ENCODE measurements around the gene TMEM150A.

The TMEM150A gene

DNA sequence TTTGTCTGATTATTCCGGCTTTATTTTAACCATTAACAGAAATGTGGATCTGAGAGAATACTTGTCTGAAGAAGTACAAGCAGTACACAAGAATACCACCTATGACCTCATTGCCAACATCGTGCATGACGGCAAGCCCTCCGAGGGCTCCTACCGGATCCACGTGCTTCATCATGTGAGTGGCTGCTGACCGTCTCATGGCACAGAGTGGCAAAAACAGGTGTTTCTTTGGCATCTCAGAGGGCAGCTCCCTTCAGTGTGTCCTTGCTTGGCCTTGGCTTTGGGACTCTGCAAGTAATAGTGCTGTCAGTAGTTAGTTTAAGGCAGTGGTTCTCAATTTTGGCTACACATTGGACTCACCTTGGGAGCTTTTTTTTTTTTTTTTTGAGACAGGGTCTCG lies 42.4 kb upstream of the TMEM150A start:
- Histone ChIP-seq H2AFZ (ENCODE audit: low read length) (no peak overlapping the region), H3K27me3 (ENCODE audit: control insufficient read depth in 3 of 3, insufficient read depth in 3 of 3, low read depth in 1 of 3, low read length in 3 of 3) (no peaks in the 10 kb centered on the region), H3K18ac (ENCODE audit: low read length) (no peak overlapping the region), H2AK5ac (ENCODE audit: low read depth, low read length) (no peak overlapping the region), H2BK5ac (ENCODE audit: low read length) (no peak overlapping the region), H3K9me3 (replicated peaks in 1 of 2; ENCODE audit: control insufficient read depth in 2 of 2, insufficient read depth in 1 of 2, low read depth in 1 of 2, low read length in 2 of 2) (peaks cover 0 to 1% of the 10 kb centered on the region in 2 donors), H3K36me3 (replicated peaks in 1 of 2; ENCODE audit: control insufficient read depth in 2 of 2, insufficient read depth in 2 of 2, low read length in 2 of 2) (peaks cover 56 to 99% of the 10 kb centered on the region in 2 donors), H3K14ac (ENCODE audit: low read length) (no peak overlapping the region), H3K23ac (ENCODE audit: low read depth, low read length, poor library complexity) (no peak overlapping the region), H4K8ac (ENCODE audit: low read depth, low read length) (no peak overlapping the region), H4K91ac (ENCODE audit: low read depth, low read length, poor library complexity) (no peak overlapping the region), H2BK120ac (ENCODE audit: low read depth, low read length) (no peak overlapping the region), H2BK15ac (ENCODE audit: low read length) (no peak overlapping the region), H3K79me1 (ENCODE audit: low read depth, low read length) (no peaks in the 10 kb centered on the region), H3K4me1 (ENCODE audit: control insufficient read depth in 2 of 2, insufficient read depth in 1 of 2, low read depth in 1 of 2, low read length in 2 of 2) (no peaks in the 10 kb centered on the region), H3K4me2 (ENCODE audit: insufficient read depth, low read length, poor library complexity, severe bottlenecking) (no peak overlapping the region), H3K27ac (replicated peaks; ENCODE audit: low read length) (no peak overlapping the region), H2BK12ac (ENCODE audit: low read length) (no peak overlapping the region), H3K4ac (ENCODE audit: low read length) (no peak overlapping the region), H3K9ac (ENCODE audit: low read depth, low read length, poor library complexity) (no peak overlapping the region), H3K4me3 (ENCODE audit: low read length in 2 of 2) (no peak overlapping the region)
- WGBS, 2 donors (ENCODE audit: extremely low coverage in 2 of 2, insufficient read length in 2 of 2, insufficient replicate concordance in 1 of 2) = no CpG with 5 or more reads among the region's 8 CpGs
- DNase-seq (ENCODE audit: low spot score) = no peak

DNA sequence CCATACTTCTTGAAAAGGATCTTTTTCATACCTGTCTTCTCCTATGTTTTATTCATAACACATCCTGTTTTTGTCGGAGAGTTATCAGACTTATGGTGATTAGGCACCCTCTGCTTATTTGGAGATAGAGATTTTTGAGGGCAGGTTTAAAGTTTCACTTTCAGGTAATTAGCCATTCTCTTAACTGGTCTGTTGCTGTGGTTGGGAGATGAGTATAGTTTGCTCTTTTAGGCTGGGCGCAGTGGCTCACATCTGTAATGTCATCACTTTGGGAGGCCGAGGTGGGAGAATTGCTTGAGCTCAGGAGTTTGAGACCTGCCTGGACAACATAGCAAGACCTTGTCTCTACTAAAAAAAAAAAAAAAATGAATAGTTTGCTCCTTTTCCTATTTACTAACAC lies 40.2 kb upstream of the TMEM150A start:
- no peaks in the 10 kb centered on the region for H3K9me3 ChIP-seq (replicated peaks in 1 of 2; ENCODE audit: control insufficient read depth in 2 of 2, insufficient read depth in 1 of 2, low read depth in 1 of 2, low read length in 2 of 2)
- H3K79me1 ChIP-seq (ENCODE audit: low read depth, low read length) = no peaks in the 10 kb centered on the region
- H2BK15ac ChIP-seq (ENCODE audit: low read length) = no peak overlapping the region
- peaks cover 54 to 98% of the 10 kb centered on the region in 2 donors for H3K36me3 ChIP-seq (replicated peaks in 1 of 2; ENCODE audit: control insufficient read depth in 2 of 2, insufficient read depth in 2 of 2, low read length in 2 of 2)
- H3K9ac ChIP-seq (ENCODE audit: low read depth, low read length, poor library complexity) = no peak overlapping the region
- no peak overlapping the region for H3K23ac ChIP-seq (ENCODE audit: low read depth, low read length, poor library complexity)
- H3K18ac ChIP-seq (ENCODE audit: low read length) = no peak overlapping the region
- H2AFZ ChIP-seq (ENCODE audit: low read length) = no peak overlapping the region
- no peak overlapping the region for H3K4me2 ChIP-seq (ENCODE audit: insufficient read depth, low read length, poor library complexity, severe bottlenecking)
- no CpG with 5 or more reads among the region's 3 CpGs for WGBS, 2 donors (ENCODE audit: extremely low coverage in 2 of 2, insufficient read length in 2 of 2, insufficient replicate concordance in 1 of 2)
- H3K27ac ChIP-seq (replicated peaks; ENCODE audit: low read length) = no peak overlapping the region
- no peak overlapping the region for H2BK12ac ChIP-seq (ENCODE audit: low read length)
- no peak overlapping the region for H2BK5ac ChIP-seq (ENCODE audit: low read length)
- no peak overlapping the region for H4K91ac ChIP-seq (ENCODE audit: low read depth, low read length, poor library complexity)
- H4K8ac ChIP-seq (ENCODE audit: low read depth, low read length) = no peak overlapping the region
- H3K4ac ChIP-seq (ENCODE audit: low read length) = no peak overlapping the region
- DNase-seq (ENCODE audit: low spot score) = no peak
- no peak overlapping the region for H3K14ac ChIP-seq (ENCODE audit: low read length)
- no peaks in the 10 kb centered on the region for H3K4me1 ChIP-seq (ENCODE audit: control insufficient read depth in 2 of 2, insufficient read depth in 1 of 2, low read depth in 1 of 2, low read length in 2 of 2)
- no peak overlapping the region for H3K4me3 ChIP-seq (ENCODE audit: low read length in 2 of 2)
- no peak overlapping the region for H2AK5ac ChIP-seq (ENCODE audit: low read depth, low read length)
- H2BK120ac ChIP-seq (ENCODE audit: low read depth, low read length) = no peak overlapping the region
- H3K27me3 ChIP-seq (ENCODE audit: control insufficient read depth in 3 of 3, insufficient read depth in 3 of 3, low read depth in 1 of 3, low read length in 3 of 3) = no peaks in the 10 kb centered on the region

DNA sequence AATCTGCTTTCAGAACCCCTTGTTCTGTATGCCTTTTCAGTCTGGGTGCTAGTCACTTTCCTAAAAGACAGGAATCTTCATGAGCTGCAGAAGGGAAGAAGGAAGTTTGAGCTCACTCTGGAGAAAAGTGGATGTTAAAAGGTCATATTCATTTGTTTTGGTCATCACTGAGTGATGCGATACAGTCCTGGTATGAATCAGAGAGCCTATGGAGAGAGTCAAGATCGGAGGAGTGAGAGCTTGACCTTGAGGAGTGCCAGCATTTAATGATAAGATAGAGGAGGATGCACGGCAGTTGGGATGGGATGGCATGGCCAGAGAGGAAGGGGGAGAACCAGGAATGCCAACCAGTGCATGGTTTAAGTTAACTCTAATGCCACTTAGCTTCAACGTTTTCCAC lies 33.1 kb upstream of the TMEM150A start:
- Histone ChIP-seq H3K27me3 (ENCODE audit: control insufficient read depth in 3 of 3, insufficient read depth in 3 of 3, low read depth in 1 of 3, low read length in 3 of 3) (no peaks in the 10 kb centered on the region), H3K36me3 (replicated peaks in 1 of 2; ENCODE audit: control insufficient read depth in 2 of 2, insufficient read depth in 2 of 2, low read length in 2 of 2) (peaks cover 46 to 92% of the 10 kb centered on the region in 2 donors), H3K4ac (ENCODE audit: low read length) (no peak overlapping the region), H2BK5ac (ENCODE audit: low read length) (no peak overlapping the region), H2BK120ac (ENCODE audit: low read depth, low read length) (no peak overlapping the region), H3K9ac (ENCODE audit: low read depth, low read length, poor library complexity) (no peak overlapping the region), H3K4me3 (ENCODE audit: low read length in 2 of 2) (no peak overlapping the region), H3K4me2 (ENCODE audit: insufficient read depth, low read length, poor library complexity, severe bottlenecking) (no peak overlapping the region), H3K9me3 (replicated peaks in 1 of 2; ENCODE audit: control insufficient read depth in 2 of 2, insufficient read depth in 1 of 2, low read depth in 1 of 2, low read length in 2 of 2) (no peaks in the 10 kb centered on the region), H2BK12ac (ENCODE audit: low read length) (no peak overlapping the region), H3K14ac (ENCODE audit: low read length) (no peak overlapping the region), H2BK15ac (ENCODE audit: low read length) (no peak overlapping the region), H2AK5ac (ENCODE audit: low read depth, low read length) (no peak overlapping the region), H4K91ac (ENCODE audit: low read depth, low read length, poor library complexity) (no peak overlapping the region), H4K8ac (ENCODE audit: low read depth, low read length) (no peak overlapping the region), H3K23ac (ENCODE audit: low read depth, low read length, poor library complexity) (no peak overlapping the region), H3K18ac (ENCODE audit: low read length) (no peak overlapping the region), H3K4me1 (ENCODE audit: control insufficient read depth in 2 of 2, insufficient read depth in 1 of 2, low read depth in 1 of 2, low read length in 2 of 2) (no peaks in the 10 kb centered on the region), H3K79me1 (ENCODE audit: low read depth, low read length) (no peaks in the 10 kb centered on the region), H3K27ac (replicated peaks; ENCODE audit: low read length) (no peak overlapping the region), H2AFZ (ENCODE audit: low read length) (no peak overlapping the region)
- no CpG with 5 or more reads among the region's 4 CpGs for WGBS, 2 donors (ENCODE audit: extremely low coverage in 2 of 2, insufficient read length in 2 of 2, insufficient replicate concordance in 1 of 2)
- no peak for DNase-seq (ENCODE audit: low spot score)

DNA sequence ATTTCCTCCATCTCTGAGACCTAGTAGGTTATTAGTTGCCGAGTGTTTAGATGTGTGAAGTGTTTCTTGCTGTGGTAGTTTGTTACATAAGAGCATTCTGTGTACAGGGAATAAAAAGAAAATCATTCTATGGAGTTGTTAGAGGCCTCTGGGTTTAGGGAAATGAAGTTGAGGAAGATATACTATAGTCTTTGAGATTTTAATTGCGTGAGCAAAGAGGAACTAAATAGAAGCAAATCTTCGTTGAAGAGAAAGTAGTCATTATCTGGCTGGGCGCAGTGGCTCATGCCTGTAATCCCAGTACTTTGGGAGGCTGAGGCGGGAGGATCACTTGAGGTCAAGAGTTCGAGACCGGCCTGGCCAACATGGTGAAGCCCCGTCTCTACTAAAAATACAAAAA lies 32.5 kb upstream of the TMEM150A start:
- no peak overlapping the region for H3K4me3 ChIP-seq (ENCODE audit: low read length in 2 of 2)
- no peak overlapping the region for H2BK12ac ChIP-seq (ENCODE audit: low read length)
- H3K79me1 ChIP-seq (ENCODE audit: low read depth, low read length) = no peaks in the 10 kb centered on the region
- H3K9me3 ChIP-seq (replicated peaks in 1 of 2; ENCODE audit: control insufficient read depth in 2 of 2, insufficient read depth in 1 of 2, low read depth in 1 of 2, low read length in 2 of 2) = no peaks in the 10 kb centered on the region
- no peak overlapping the region for H3K18ac ChIP-seq (ENCODE audit: low read length)
- no peak overlapping the region for H2BK5ac ChIP-seq (ENCODE audit: low read length)
- no peak overlapping the region for H4K8ac ChIP-seq (ENCODE audit: low read depth, low read length)
- H4K91ac ChIP-seq (ENCODE audit: low read depth, low read length, poor library complexity) = no peak overlapping the region
- H3K4me1 ChIP-seq (ENCODE audit: control insufficient read depth in 2 of 2, insufficient read depth in 1 of 2, low read depth in 1 of 2, low read length in 2 of 2) = no peaks in the 10 kb centered on the region
- whole genome bisulfite sequencing, 2 donors (ENCODE audit: extremely low coverage in 2 of 2, insufficient read length in 2 of 2, insufficient replicate concordance in 1 of 2) = no CpG with 5 or more reads among the region's 8 CpGs
- H2BK15ac ChIP-seq (ENCODE audit: low read length) = no peak overlapping the region
- no peak overlapping the region for H2BK120ac ChIP-seq (ENCODE audit: low read depth, low read length)
- H2AFZ ChIP-seq (ENCODE audit: low read length) = no peak overlapping the region
- no peak overlapping the region for H3K27ac ChIP-seq (replicated peaks; ENCODE audit: low read length)
- no peak overlapping the region for H3K4me2 ChIP-seq (ENCODE audit: insufficient read depth, low read length, poor library complexity, severe bottlenecking)
- no peak overlapping the region for H3K4ac ChIP-seq (ENCODE audit: low read length)
- H3K14ac ChIP-seq (ENCODE audit: low read length) = no peak overlapping the region
- H3K27me3 ChIP-seq (ENCODE audit: control insufficient read depth in 3 of 3, insufficient read depth in 3 of 3, low read depth in 1 of 3, low read length in 3 of 3) = no peaks in the 10 kb centered on the region
- no peak for DNase-seq (ENCODE audit: low spot score)
- peaks cover 49 to 92% of the 10 kb centered on the region in 2 donors for H3K36me3 ChIP-seq (replicated peaks in 1 of 2; ENCODE audit: control insufficient read depth in 2 of 2, insufficient read depth in 2 of 2, low read length in 2 of 2)
- H2AK5ac ChIP-seq (ENCODE audit: low read depth, low read length) = no peak overlapping the region
- no peak overlapping the region for H3K23ac ChIP-seq (ENCODE audit: low read depth, low read length, poor library complexity)
- no peak overlapping the region for H3K9ac ChIP-seq (ENCODE audit: low read depth, low read length, poor library complexity)
